A549 (cell line): ENCODE data around the gene CIRBP. TPM values are rescaled to one million over a fixed set of nuclear protein-coding genes. Genes with fewer than 3 reads are reported as not detected.

Experiments
- ATAC-seq, 2 experiments: fragments of 200-7000 bp in 1 of 2; fragments of >200 bp in 1 of 2; cut with Nextera tagmentation in 1 of 2; cut with Tn5 transposase in 1 of 2; 3 replicates each; pipeline versions ENCODE4 v1.8.0 to v1.9.1; 2018 to 2020; ENCODE audit warnings: mild to moderate bottlenecking in 1 of 2, moderate library complexity in 1 of 2
- CTCF ChIA-PET: fragments of 300-600 bp; sonication (Branson Sonifier 250); formaldehyde crosslinking; extraction: SDS; loops from one replicate; lab custom pipeline; 2021; ENCODE audit warnings: antibody characterized with exemption, inconsistent platforms; lab: Yijun Ruan, JAX
- POLR2A ChIA-PET: fragments of 350-600 bp; formaldehyde crosslinking; extraction: SDS; loops from one replicate; lab custom pipeline; 2021; ENCODE audit warnings: antibody characterized with exemption, inconsistent platforms; lab: Yijun Ruan, JAX
- DNase-seq, 2 experiments: peaks; one replicate each; pipeline versions ENCODE4 v3.0.0 to v3.0.0-alpha.2; 2011 to 2016; ENCODE audit warnings: low read depth in 1 of 2, low spot score in 1 of 2
- FAIRE-seq: peaks from 2 replicates; lab custom pipeline; 2011; peaks lifted over from hg19 to GRCh38; lab: Jason Lieb, UNC
- H3K27ac ChIP-seq, 2 experiments: fragments of >200 bp; sonication (Bioruptor Twin); formaldehyde crosslinking; 3 replicates each; pipeline ENCODE4 v1.5.1; 2016 to 2017
- H3K4me1 ChIP-seq: fragments of >200 bp; sonication (Bioruptor Twin); formaldehyde crosslinking; 3 replicates; pipeline ENCODE4 v1.6.1; 2016
- H3K4me2 ChIP-seq: fragments of >200 bp; sonication (Bioruptor Twin); formaldehyde crosslinking; 3 replicates; pipeline ENCODE4 v1.6.1; 2016
- H3K4me3 ChIP-seq: fragments of >200 bp; sonication (Bioruptor Twin); formaldehyde crosslinking; 3 replicates; pipeline ENCODE4 v1.5.1; 2016
- H3K9me3 ChIP-seq: fragments of >200 bp; sonication (Bioruptor Twin); formaldehyde crosslinking; 3 replicates; pipeline ENCODE4 v1.6.1; 2016
- BHLHE40 ChIP-seq: IDR thresholded peaks from 2 replicates; pipeline ENCODE4 v1.6.1; 2012; ENCODE audit warnings: low read depth, low read length, inconsistent platforms
- CHD4 ChIP-seq: fragments of 200-600 bp; sonication (generic); IDR thresholded peaks from 2 replicates; pipeline ENCODE4 v1.6.1; 2016; ENCODE audit warnings: antibody characterized with exemption, mild to moderate bottlenecking, borderline replicate concordance
- EHF ChIP-seq: fragments of 250-450 bp; sonication (Bioruptor Pico); IDR thresholded peaks from 2 replicates; pipeline ENCODE4 v1.5.0; 2020; ENCODE audit warnings: mild to moderate bottlenecking
- FOSB ChIP-seq: fragments of 250-450 bp; sonication (Bioruptor Pico); IDR thresholded peaks from 2 replicates; pipeline ENCODE4 v1.5.0; 2020; ENCODE audit warnings: mild to moderate bottlenecking, moderate library complexity
- FOSL2 ChIP-seq, 2 experiments: fragments of 450-650 bp in 1 of 2; fragments of >200 bp in 1 of 2; sonication (Bioruptor Twin) in 1 of 2; formaldehyde crosslinking; IDR thresholded peaks; 2 replicates each; pipeline versions ENCODE4 v1.5.0 to v1.6.1; 2016 to 2020; ENCODE audit warnings: mild to moderate bottlenecking in 1 of 2, moderate library complexity in 1 of 2
- FOXS1 ChIP-seq: fragments of 250-450 bp; sonication (Bioruptor Pico); IDR thresholded peaks from 2 replicates; pipeline ENCODE4 v1.5.0; 2020; ENCODE audit warnings: mild to moderate bottlenecking, moderate library complexity
- JUN ChIP-seq, 2 experiments: fragments of >200 bp; sonication (Bioruptor Twin); formaldehyde crosslinking; IDR thresholded peaks; 2 replicates in 1 of 2; 3 replicates in 1 of 2; pipeline ENCODE4 v1.6.1; 2016 to 2017
- POLR2AphosphoS2 ChIP-seq: conservative IDR thresholded peaks from 2 replicates; pipeline ENCODE4 v1.6.1; 2012; ENCODE audit warnings: low read length, improper control_type of control experiment, inconsistent platforms
- RARB ChIP-seq: fragments of 250-450 bp; sonication (Bioruptor Pico); IDR thresholded peaks from 2 replicates; pipeline ENCODE4 v1.8.0; 2021; ENCODE audit warnings: mild to moderate bottlenecking, moderate library complexity
- RCOR1 ChIP-seq: fragments of 150-350 bp; IDR thresholded peaks from 2 replicates; pipeline ENCODE4 v1.6.1; 2014; ENCODE audit warnings: antibody characterized with exemption, low read length, low read depth
- ZFP36 ChIP-seq: fragments of 450-650 bp; IDR thresholded peaks from 2 replicates; pipeline ENCODE4 v1.6.1; 2014; ENCODE audit warnings: borderline replicate concordance; ENCODE audit not compliant: partially characterized antibody
- WGBS: methylation state at CpG from one replicate; pipeline ENCODE4 v1.1.6; 2017; ENCODE audit errors: missing lambda C conversion rate; 5-methylcytosine and 5-hydroxymethylcytosine counted together
- polyA plus RNA-seq, 4 experiments: library from polyadenylated mRNA; depleted of rRNA in 3 of 4; stranded (reverse); fragments of >200 nt; fragmentation: RNase III in 1 of 4; extraction: RNeasy Plus Mini Kit Qiagen cat#74134 plus additional on column Dnase treatment in 1 of 4; gene quantifications; 2 replicates in 3 of 4; 3 replicates in 1 of 4; pipeline ENCODE4 v1.2.3, GENCODE V29; 2011 to 2017
- TF ChIP-seq, protein P1 (sequence below): IDR thresholded peaks from 2 replicates; pipeline ENCODE4 v1.6.1; 2012
- TF ChIP-seq, protein P2 (sequence below): fragments of >200 bp; sonication (Bioruptor Twin); formaldehyde crosslinking; IDR thresholded peaks from 3 replicates; pipeline ENCODE4 v1.5.1; 2016
- TF ChIP-seq, protein P3 (sequence below): IDR thresholded peaks from 2 replicates; pipeline ENCODE4 v1.6.1; 2012; ENCODE audit warnings: low read depth, borderline replicate concordance
- TF ChIP-seq, protein P4 (sequence below): fragments of 150-350 bp; IDR thresholded peaks from 2 replicates; pipeline ENCODE4 v1.6.1; 2014; ENCODE audit warnings: low read depth, mild to moderate bottlenecking, low read length
- TF ChIP-seq, protein P5 (sequence below): fragments of 250-450 bp; sonication (Bioruptor Pico); IDR thresholded peaks from 2 replicates; pipeline ENCODE4 v1.5.0; 2020; ENCODE audit warnings: low read depth, mild to moderate bottlenecking, moderate library complexity
- TF ChIP-seq, protein P6 (sequence below): IDR thresholded peaks from 2 replicates; pipeline ENCODE4 v1.6.1; 2012
- TF ChIP-seq, protein P7 (sequence below): fragments of 450-650 bp; IDR thresholded peaks from 2 replicates; pipeline ENCODE4 v1.6.1; 2014; ENCODE audit warnings: antibody characterized with exemption
- TF ChIP-seq, protein P8 (sequence below): fragments of >200 bp; sonication (Bioruptor Twin); formaldehyde crosslinking; IDR thresholded peaks from 2 replicates; pipeline ENCODE4 v1.6.1; 2016

Gene CIRBP
- polyA plus RNA-seq, 2 of the 4 experiments (the other 2 are of a cell fraction), result 151 to 178 TPM

DNA sequence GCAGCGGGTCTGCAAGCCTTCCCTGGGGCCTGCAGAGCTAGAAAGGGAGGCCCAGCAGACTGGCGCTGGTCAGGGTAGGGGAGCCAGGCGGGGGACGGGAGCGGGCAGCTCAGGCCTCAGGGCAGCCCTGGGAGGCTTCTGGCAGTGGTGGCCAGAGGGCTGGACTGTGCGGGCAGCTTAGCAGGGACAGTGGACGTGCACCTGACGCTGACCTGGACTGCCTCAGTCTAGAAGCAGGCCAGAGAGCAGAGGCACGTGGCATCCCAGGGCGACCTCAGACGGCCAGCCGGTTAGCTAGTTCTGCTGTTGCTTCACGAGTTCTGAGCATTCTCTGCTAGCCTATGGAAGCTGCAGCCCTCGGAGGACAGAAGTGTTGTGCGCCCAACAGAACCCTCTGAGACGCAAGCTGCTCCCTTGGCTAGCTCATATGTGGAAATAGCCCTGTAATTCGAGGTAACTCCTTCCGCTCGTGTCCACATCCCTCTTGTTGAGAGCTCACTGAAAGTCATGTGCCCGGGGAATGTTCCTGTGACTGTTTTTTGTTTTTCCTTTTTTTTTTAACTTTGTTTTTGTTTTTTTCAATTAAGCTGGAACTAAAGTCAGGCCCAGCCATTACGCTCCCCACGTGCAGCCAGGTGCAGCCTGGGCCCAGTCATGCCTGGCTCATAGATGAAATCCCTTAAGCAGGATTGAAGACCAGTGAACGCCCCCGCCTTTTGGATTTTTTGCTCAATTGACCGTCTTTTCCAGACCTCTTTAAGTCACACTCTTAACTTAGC lies 4.3 kb downstream of the CIRBP start:
- POLR2A ChIA-PET, result interaction anchor here (0.6 to 0.8 kb wide), 2 partner anchors 21 to 171 kb away, joined by 4 to 6 read pairs; no protein-coding TSS in a partner anchor
- FAIRE-seq, result no peak
- WGBS, result 95% methylated on average over 18 of the region's 25 CpGs

More for the DNA sequence above, 4.3 kb downstream of the CIRBP start:
- Histone ChIP-seq H3K9me3 (no peaks in the 10 kb centered on the region), H3K4me2 (0 out of 3 replicates have a peak overlapping the region, but pooled peaks have one; percentile 99), H3K27ac (no peak overlapping the region), H3K4me1 (peaks cover 47% of the 10 kb centered on the region), H3K4me3 (no peak overlapping the region)
- ATAC-seq (no peak), DNase-seq (no peak)
- CTCF ChIA-PET, result interaction anchor here (5.3 kb wide), 1 partner anchor 29 kb away, joined by 39 read pairs; no protein-coding TSS in a partner anchor
- TF ChIP-seq, protein P1, sequence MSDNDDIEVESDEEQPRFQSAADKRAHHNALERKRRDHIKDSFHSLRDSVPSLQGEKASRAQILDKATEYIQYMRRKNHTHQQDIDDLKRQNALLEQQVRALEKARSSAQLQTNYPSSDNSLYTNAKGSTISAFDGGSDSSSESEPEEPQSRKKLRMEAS, result no peak
- TF ChIP-seq, protein P2, sequence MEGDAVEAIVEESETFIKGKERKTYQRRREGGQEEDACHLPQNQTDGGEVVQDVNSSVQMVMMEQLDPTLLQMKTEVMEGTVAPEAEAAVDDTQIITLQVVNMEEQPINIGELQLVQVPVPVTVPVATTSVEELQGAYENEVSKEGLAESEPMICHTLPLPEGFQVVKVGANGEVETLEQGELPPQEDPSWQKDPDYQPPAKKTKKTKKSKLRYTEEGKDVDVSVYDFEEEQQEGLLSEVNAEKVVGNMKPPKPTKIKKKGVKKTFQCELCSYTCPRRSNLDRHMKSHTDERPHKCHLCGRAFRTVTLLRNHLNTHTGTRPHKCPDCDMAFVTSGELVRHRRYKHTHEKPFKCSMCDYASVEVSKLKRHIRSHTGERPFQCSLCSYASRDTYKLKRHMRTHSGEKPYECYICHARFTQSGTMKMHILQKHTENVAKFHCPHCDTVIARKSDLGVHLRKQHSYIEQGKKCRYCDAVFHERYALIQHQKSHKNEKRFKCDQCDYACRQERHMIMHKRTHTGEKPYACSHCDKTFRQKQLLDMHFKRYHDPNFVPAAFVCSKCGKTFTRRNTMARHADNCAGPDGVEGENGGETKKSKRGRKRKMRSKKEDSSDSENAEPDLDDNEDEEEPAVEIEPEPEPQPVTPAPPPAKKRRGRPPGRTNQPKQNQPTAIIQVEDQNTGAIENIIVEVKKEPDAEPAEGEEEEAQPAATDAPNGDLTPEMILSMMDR, result no peak
- TF ChIP-seq, protein P3, sequence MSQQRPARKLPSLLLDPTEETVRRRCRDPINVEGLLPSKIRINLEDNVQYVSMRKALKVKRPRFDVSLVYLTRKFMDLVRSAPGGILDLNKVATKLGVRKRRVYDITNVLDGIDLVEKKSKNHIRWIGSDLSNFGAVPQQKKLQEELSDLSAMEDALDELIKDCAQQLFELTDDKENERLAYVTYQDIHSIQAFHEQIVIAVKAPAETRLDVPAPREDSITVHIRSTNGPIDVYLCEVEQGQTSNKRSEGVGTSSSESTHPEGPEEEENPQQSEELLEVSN, result no peak
- TF ChIP-seq POLR2AphosphoS2, result no peak
- TF ChIP-seq, protein P4, sequence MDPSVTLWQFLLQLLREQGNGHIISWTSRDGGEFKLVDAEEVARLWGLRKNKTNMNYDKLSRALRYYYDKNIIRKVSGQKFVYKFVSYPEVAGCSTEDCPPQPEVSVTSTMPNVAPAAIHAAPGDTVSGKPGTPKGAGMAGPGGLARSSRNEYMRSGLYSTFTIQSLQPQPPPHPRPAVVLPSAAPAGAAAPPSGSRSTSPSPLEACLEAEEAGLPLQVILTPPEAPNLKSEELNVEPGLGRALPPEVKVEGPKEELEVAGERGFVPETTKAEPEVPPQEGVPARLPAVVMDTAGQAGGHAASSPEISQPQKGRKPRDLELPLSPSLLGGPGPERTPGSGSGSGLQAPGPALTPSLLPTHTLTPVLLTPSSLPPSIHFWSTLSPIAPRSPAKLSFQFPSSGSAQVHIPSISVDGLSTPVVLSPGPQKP, result no peak
- TF ChIP-seq, protein P5, sequence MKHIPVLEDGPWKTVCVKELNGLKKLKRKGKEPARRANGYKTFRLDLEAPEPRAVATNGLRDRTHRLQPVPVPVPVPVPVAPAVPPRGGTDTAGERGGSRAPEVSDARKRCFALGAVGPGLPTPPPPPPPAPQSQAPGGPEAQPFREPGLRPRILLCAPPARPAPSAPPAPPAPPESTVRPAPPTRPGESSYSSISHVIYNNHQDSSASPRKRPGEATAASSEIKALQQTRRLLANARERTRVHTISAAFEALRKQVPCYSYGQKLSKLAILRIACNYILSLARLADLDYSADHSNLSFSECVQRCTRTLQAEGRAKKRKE (CRISPR knock-in tag), result no peak
- no peak for TF ChIP-seq CHD4
- TF ChIP-seq FOSB (CRISPR knock-in tag), result no peak
- TF ChIP-seq BHLHE40, result no peak
- TF ChIP-seq, protein P6, sequence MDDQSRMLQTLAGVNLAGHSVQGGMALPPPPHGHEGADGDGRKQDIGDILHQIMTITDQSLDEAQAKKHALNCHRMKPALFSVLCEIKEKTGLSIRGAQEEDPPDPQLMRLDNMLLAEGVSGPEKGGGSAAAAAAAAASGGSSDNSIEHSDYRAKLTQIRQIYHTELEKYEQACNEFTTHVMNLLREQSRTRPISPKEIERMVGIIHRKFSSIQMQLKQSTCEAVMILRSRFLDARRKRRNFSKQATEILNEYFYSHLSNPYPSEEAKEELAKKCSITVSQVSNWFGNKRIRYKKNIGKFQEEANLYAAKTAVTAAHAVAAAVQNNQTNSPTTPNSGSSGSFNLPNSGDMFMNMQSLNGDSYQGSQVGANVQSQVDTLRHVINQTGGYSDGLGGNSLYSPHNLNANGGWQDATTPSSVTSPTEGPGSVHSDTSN, result no peak
- TF ChIP-seq, protein P7, sequence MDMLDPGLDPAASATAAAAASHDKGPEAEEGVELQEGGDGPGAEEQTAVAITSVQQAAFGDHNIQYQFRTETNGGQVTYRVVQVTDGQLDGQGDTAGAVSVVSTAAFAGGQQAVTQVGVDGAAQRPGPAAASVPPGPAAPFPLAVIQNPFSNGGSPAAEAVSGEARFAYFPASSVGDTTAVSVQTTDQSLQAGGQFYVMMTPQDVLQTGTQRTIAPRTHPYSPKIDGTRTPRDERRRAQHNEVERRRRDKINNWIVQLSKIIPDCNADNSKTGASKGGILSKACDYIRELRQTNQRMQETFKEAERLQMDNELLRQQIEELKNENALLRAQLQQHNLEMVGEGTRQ, result no peak
- TF ChIP-seq EHF (CRISPR knock-in tag), result no peak
- TF ChIP-seq FOXS1 (CRISPR knock-in tag), result no peak
- TF ChIP-seq RCOR1, result no peak
- no peak for TF ChIP-seq ZFP36
- TF ChIP-seq RARB (CRISPR knock-in tag), result no peak
- TF ChIP-seq JUN (IDR thresholded peaks at IDR 0.05), result no peak
- TF ChIP-seq, protein P8, sequence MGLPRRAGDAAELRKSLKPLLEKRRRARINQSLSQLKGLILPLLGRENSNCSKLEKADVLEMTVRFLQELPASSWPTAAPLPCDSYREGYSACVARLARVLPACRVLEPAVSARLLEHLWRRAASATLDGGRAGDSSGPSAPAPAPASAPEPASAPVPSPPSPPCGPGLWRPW, result no peak
- no peak for TF ChIP-seq FOSL2 (IDR thresholded peaks at IDR 0.05)
- no peak for TF ChIP-seq FOSL2 (CRISPR knock-in tag; IDR thresholded peaks at IDR 0.05)
